ENCODE data around the gene THBS4. TPM values are rescaled to one million over a fixed set of nuclear protein-coding genes. Genes with fewer than 3 reads are reported as not detected.
A peak's percentile ranks its signal among the peaks of the same experiment; 100 is the strongest.

The THBS4 gene
- 10 to 100 TPM; 10.7 to 19.3 (median 15.9) TPM for polyA plus RNA-seq (ENCODE audit: insufficient read length in 3 of 3)

DNA sequence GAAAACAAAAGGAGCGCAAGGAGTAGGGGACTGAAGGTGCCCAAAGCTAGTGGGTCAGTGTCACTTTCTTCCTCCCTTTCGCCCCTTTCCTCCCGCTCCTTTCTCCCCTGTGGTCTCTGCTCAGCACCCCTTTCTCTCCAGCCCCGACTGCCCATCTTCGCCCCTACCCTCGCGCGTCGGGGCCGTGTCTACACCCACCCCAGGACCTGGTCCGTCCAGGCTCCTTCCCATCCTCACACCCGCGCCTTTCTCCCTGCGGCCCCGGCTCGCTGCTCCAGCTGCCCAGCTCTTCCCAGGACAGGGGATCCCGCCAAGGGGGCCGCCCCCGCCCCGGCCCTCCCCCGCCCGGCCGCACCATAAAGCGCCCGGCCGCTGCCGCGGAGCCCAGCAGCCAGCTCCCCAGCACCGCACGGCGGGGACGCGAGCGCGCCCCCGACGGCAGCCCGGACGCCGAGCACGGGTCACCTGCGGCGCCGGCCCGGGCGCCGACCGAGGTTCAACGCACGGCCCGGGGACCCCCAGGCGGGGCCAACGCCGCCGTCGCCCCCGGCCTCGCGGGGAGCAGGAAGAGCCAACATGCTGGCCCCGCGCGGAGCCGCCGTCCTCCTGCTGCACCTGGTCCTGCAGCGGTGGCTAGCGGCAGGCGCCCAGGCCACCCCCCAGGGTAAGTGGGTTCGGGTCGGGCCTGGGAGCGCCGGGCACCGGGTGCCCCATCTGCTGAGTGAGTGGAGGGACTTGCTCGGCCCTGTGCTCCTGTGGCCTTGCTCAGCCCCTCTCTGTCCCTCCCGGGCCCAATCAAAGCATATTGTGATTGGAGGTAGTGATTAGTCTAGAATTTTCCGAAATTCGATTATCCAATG lies at the start of gene THBS4:
THBS4 (plus strand) TSS at position 387 of the 860 bp plus-strand sequence; CDS start at position 577, 190 bp downstream.
- no peak for DNase-seq (ENCODE audit: low read depth in 3 of 3, low spot score in 2 of 3)

DNA sequence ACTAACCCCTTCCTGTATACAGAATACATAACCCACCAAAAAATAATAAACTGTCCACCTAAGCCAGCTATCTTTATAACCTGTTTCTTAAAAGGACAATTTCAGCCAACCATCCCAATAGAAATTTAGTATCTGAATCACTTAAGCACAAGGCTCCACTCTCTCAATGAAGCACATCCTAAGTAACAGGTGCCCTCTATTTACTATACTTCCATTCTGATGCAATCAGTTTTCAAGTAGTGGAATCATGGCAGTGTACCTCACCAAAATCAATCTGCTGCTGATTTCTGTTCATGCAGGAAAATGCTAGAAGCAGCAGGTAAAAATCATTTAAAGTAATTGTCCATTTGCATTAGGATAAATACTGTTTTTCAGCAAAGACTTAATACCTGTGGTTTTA lies 48.9 kb upstream of the THBS4 start:
- DNase-seq (ENCODE audit: low read depth in 3 of 3, low spot score in 2 of 3), result no peak

DNA sequence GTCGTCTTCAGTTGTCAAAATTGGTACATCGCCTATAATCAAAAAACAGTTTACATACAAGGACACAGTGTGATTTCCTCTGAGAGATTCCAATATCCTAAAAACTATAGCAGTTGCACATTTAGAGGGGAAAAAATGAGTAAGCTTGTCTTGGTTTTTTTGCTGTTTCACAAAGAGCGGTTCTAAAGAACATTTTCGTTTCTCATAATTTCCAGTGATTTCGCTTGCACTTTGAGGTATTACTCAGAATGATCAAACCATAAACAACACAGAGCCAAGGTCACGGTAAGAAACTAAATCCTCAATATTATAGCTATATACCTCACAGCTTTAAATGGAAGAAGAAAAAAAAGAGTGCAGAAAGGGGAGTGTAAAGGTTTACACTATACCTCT lies 44.9 kb upstream of the THBS4 start:
- peak in 1 of 3 donors; percentile 6 for DNase-seq (ENCODE audit: low read depth in 3 of 3, low spot score in 2 of 3)

DNA sequence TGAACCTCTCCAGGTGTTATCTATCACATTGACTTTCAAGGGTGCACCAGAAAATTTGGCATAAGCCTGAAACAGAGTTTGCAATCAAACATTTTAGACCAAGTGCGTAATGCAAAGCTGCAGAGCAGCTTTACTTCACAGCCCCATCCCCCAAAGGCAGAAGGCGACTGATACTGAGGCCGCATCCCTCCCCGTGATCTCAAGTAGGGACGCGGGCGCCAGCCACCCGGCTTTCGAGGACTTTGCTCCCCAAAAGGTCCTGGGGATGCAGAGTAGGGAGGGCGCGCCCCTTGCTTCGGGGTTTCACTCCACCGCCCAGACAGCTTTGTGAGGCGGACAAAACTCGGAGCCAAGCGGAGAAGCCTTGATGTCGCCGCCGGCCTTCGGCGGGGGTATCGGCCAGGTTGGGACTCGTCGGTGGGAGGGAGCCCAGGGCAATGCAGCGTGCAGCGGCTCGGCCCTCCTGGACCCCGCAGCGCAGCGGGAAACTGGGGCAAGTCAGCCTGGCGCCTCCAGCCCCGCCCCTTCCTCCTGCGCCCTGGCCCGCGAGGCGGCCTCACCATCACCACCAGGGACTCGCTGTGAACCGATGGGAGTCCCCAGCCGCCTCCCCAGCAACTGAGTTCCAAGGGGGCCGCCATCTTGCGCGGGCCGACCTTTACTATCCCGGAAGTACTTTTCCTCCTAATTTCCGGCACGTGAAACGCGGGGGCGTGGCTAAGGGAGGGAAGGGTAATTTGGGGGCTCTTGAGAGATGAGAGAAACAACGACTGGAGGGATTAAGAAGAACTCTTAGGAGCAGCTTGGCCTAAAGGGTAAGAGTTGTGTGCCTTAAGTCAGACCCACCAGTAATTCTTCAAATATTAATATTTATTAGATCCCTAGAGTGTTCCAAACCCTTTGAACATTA lies 44.3 kb upstream of the THBS4 start, which contains the start of gene MTX3:
MTX3 (minus strand) TSS at position 665 of the 910 bp plus-strand sequence; CDS start at position 641, 24 bp downstream.
- peak; percentile 63 to 79 (median 73) for DNase-seq (ENCODE audit: low read depth in 3 of 3, low spot score in 2 of 3)

DNA sequence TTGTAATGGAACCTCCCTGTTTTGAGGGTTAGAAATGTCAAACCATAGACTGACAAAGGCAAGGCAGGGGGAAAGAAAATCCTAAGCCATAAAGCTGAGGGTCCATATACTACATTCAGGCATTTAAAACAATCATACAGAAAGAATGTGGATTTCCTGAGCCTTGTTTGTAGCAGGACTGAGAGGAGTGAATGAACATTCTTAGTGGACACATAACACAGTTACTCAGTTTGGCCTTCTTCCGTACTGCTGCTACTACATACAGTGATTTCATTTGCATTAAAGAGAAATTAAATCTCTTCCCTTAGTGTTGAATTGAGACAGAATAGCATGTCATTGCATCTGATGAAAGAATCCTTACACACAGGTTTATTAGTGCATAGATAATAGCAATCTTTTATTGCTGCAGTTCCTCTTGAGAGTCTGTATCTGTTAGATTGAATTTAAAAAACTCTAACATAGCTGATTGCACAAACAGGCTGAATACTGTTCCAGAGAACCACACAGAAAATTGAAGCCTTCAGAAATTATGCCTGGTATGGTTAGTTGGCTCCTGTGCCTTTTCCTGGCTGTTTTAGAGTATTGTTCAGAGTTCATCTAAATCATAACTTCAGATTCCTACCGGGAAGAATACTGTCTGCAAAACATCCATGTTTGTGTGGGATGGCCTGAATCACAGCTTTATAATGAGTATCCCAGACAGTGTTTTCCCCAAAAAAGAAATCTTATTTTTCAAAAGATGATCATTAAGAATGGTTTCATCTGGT lies 42.1 kb upstream of the THBS4 start:
- no peak for DNase-seq (ENCODE audit: low read depth in 3 of 3, low spot score in 2 of 3)

DNA sequence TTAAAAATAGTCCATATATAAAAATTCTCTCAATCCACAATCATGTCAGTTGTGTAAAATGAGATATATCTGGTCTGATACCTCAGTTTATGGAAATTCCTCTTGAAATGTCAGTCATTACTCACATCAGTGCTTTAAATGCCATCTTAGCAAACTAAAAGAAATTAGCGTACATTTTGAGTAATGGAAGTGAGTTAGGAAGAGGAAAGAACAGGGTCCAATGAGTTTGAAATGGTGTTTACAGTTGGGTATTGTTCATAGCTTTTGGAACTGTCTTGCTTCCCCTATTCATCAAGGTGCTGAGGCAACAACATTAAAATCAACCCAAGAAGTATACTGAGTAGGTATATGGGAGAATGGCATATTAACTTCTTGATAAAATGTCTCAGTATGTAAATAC lies 35.4 kb upstream of the THBS4 start:
- no peak for DNase-seq (ENCODE audit: low read depth in 3 of 3, low spot score in 2 of 3)

DNA sequence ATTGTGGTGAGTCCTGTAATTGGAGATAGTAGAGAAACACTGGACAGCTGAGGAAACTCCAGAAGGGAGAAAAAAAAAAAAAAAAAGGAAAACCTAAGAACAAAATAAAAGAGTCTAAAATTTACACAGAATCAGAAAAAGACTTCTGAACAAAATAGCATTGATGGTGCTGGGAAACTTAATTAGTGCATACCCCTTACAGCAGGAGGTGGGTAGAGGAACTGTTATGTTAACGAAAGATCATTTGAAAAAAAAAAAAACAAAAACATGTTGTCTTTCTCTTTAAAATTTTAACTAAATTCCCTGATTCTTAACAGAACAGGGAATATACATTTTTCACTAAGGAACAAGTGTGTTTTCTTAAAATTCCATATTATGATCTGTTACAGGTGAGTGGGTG lies 32.5 kb upstream of the THBS4 start:
- no peak for DNase-seq (ENCODE audit: low read depth in 3 of 3, low spot score in 2 of 3)

DNA sequence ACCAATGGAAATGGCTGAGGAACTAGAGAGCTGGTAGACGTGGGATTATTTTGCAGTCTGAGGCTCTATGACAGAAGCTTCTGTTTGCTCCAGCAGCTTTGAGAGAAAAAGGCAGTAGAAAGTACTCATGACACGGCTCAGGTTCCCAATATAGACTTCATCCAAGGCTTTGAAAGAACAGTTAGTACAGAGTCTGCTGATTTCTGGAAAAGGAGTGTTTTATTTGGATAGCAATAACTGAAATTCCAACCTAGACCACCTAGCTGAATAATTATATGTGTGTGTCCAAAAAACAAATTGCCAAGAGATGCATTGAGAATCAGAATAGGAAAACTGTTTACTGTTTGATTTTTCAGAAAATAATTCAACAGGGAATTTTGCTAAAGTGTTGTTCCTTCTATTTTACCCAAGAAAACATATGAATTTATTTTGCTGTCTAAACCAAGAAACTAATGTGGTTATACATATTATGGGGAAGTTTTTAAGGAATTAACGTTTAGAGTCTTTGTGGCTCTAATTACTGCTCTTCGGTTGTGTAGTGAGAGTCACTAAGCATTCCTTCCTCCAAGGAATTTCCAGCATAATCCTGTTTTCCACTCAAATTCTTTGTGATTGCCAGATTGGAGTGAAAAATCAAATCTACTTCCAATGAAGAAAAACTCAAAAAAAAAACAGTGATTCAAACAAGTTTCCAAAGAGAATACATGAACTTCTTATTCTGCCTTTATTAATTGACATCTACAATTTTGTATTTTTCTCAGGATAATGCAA lies 26.0 kb upstream of the THBS4 start:
- no peak for DNase-seq (ENCODE audit: low read depth in 3 of 3, low spot score in 2 of 3)

DNA sequence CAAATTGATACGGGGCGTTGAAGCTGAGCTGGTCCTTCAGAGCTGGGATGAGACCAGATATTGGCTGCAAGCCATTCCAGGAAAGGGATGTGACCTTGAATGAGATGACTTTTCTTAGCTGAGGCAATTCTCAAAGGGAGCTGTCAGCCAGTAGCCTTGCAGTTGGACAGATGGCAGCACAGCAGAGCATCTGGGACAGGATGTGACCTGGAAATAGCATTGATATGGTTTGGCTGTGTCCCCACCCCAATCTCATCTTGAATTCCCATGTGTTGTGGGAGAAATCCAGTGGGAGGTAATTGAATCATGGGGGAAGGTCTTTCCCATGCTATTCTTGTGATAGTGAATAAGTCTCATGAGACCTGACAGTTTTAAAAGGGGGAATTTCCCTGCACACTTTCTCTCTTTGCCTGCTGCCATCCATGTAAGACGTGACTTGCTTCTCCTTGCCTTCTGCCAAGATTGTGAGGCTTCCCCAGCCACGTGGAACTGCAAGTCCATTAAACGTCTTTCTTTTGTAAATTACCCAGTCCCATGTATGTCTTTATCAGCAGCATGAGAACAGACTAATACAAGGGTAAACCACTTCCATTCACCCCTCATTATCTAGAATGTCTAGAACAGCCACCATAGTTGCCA lies 24.3 kb upstream of the THBS4 start:
- no peak for DNase-seq (ENCODE audit: low read depth in 3 of 3, low spot score in 2 of 3)

DNA sequence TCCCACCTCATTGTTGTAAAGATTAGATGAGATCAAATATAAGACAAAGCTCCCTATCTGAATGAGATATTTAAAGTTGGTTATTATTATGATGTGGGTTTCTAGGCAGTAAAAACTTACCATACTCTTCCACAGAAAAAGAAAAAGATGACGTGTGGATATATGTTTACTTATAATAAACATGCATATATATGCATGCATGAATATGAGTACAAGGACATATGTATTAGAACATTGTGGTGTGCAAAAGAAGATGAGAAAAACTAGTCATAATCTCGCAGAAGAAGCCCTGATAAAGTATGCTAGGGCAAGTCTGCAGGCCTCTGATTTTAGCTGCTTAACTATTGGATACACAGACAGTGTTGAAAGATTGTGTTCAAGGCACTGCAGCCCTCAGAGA lies 10.1 kb upstream of the THBS4 start:
- DNase-seq (ENCODE audit: low read depth in 3 of 3, low spot score in 2 of 3), result no peak

DNA sequence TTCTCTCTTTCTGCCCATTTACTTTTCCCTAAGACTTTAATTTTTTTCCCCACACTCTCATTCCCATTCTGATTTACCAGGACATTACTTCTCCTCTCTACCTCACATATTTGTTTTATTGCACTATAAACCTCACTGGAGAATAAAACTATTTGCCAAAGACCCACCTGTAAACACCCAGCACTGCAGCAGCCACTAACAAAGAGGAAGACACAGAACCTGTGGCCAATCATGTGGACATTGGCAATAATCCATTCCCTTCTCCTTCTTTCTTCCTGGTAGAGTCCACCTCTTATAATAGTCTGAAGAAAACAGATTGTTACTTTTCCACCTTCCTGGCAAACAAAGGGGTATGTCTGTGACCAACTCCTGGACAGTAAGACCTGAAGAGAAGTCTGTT lies 8.3 kb upstream of the THBS4 start:
- DNase-seq (ENCODE audit: low read depth in 3 of 3, low spot score in 2 of 3), result no peak

DNA sequence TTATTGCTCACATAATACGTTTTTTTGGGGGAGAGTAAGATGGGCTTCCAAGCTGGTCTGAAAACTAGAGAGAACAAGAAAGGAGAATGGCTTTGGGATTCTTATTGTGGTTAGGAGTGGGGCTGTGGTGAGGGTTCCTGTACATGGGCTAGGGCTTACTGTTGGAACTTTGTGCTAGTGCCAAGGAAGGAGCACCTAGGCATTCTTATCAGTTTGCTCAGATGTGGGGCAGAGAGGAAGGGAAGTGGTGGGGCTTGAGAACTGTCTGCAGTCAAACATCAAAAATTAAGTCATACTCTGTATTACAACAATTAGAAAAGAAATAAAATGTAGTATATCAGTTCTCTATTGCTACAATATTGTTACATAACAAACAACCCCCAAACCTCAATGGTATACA lies 4.0 kb upstream of the THBS4 start:
- DNase-seq (ENCODE audit: low read depth in 3 of 3, low spot score in 2 of 3), result no peak

DNA sequence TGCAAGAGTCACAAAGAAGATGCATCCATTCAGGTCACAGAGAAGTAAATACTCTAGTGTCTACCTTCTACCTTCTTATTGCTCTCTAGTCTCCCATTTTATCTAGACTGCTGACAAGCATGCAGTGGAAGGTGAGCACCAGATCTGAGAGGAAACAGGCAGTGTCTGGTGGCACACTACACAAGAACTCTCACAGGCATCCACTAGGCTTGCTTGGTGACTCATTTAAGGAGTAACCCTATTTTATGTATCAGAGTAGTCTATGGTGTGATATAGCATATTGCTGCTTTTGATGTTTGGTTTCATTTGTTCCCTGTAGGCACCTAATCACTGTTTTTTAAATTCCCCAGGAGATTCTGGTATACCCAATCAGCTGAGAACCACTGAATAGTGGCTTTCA lies 1.6 kb upstream of the THBS4 start:
- DNase-seq (ENCODE audit: low read depth in 3 of 3, low spot score in 2 of 3), result no peak

DNA sequence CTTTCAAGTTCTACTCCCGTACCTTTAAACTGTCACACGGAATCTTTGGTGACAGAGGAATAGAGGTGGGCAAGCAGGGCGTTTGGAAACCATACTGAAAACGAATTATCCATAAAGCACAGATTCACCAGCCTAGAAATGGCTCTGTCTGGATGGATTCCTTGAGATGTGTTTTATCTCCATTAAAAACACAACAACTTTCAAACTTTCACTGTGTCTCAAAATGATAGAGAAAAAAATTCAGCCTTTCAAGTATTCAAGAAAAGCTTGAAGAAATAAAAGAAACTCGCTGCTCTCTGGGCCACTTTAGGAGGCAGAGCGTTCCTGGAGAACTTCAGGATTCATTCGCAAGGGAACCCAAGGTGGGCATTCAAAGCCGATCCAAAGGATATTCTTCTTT lies 589 bp upstream of the THBS4 start:
- DNase-seq (ENCODE audit: low read depth in 3 of 3, low spot score in 2 of 3), result no peak

DNA sequence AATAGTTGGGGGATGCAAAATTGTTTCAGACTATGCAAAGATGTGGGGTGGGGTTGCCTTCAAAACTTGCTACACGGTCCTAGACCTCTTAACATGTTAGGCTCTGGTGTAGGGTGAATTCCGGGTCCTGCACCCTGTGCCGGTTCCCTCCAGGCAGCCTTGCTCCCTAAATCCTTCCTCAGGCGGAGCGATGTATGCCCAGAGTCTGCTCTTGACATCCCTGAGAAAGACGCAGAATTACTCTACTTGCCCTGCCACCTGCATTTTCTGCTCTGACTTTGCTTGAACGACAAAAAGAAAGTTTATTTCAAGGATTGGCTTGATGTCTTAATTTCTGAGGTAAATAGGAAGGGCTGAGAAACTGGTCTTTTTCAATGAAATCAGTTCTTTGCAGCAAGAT lies 691 bp downstream of the THBS4 start:
- DNase-seq (ENCODE audit: low read depth in 3 of 3, low spot score in 2 of 3), result no peak

DNA sequence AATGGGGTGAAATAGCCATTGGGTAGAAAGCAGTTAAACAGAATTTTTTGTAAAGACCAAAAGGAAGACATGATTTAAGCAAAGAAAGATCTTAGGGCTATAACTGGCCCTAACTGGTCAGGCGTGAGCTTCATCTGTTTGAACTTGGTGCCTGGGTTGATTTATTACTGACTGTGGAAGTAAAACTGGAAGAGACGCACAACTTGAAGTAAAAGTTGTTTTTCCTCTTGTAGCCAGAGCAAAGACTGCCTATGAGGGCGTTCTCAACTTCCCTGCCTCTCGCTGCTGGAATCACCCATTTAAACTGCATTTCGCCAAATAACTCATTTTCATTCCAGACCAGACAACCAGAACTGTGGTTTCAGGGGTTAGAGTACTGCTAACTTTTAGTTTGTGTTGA lies 1.5 kb downstream of the THBS4 start:
- no peak for DNase-seq (ENCODE audit: low read depth in 3 of 3, low spot score in 2 of 3)

DNA sequence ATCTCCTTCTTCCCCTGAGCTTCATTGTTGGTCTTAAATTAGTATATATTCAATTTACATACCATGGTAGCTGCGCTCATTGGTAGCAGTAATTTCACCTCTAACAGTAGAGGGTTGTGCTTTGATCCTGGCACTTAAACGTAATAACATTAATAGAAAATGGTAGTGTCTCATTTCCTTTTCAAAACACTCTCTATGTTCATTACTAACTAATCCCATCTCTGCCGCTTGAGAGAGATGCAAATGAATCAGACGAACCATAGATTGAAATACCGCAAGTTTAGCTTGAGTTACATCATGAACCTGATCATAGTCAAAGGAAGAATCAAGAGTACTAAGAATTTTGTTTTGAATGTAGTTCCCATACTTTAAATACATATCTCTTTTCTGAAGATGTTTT lies 2.2 kb downstream of the THBS4 start:
- no peak for DNase-seq (ENCODE audit: low read depth in 3 of 3, low spot score in 2 of 3)

DNA sequence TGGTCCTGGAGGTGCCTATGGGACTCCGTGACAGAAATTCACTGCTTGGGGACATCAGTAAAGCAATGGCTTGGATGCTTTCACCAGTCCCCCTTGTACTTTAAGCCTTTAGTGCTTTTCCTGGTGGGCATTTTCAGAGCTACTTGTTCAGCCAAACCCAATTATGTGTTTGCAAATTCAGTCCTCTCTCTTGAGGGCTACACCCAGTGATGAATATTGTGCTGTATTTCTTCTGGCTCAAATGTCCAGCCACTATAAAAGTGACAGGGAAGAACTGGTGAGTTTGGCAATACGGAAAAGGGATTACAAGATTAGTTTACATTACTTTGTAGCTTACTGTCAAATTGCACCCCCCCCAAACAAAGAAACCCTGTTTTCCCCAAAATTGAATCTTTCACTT lies 4.5 kb downstream of the THBS4 start:
- DNase-seq (ENCODE audit: low read depth in 3 of 3, low spot score in 2 of 3), result no peak

DNA sequence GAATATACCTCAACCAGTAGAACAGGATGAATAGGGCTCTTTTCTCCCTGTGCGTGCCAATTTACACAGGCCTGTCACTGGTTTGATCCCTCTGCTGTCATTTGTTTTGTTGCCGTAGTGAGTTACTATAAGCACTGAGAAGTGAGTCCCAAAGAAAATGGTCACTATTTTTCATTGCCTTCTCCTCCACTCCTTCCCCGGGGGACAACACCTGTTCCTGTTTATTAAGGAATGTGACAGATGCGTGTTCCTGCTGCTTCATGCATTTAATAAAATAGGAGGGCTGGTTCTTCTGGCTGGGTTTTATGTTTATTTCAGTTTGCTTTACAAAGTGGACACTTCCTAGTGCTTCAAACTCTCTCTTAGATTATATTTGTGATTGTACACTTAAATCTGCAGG lies 6.4 kb downstream of the THBS4 start:
- DNase-seq (ENCODE audit: low read depth in 3 of 3, low spot score in 2 of 3), result no peak

DNA sequence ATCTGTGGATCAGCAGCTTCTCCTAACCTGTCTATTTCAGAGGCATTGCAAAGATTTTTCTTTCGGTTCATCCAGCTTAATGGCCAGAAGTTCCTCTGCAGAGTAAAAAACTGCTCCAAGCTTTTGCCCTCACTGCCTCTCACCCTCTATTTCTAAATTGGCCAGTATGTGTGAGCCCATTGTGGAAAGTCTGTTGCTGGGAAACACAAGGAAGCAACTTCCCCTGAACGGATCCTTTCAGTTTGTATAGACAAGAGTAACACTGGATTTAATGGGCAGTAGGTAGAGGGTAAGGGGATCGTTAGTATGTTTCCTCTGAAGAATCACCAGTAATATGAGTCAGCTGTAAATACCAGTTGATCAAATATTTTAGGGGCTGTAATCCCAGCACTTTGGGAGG lies 7.2 kb downstream of the THBS4 start:
- DNase-seq (ENCODE audit: low read depth in 3 of 3, low spot score in 2 of 3), result no peak
